SW 1271 (cell line): ENCODE measurements around the gene GALNT10.
"Not testable (repeated sequence)": the region's sequence is repeated elsewhere in the genome, so short reads cannot be mapped to it uniquely, and the experiment has no call there.

Experiments
- DNase-seq, 2 experiments: peaks; one replicate each; lab custom pipeline; 2025; lab: John Stamatoyannopoulos, UW

GALNT10 gene

DNA sequence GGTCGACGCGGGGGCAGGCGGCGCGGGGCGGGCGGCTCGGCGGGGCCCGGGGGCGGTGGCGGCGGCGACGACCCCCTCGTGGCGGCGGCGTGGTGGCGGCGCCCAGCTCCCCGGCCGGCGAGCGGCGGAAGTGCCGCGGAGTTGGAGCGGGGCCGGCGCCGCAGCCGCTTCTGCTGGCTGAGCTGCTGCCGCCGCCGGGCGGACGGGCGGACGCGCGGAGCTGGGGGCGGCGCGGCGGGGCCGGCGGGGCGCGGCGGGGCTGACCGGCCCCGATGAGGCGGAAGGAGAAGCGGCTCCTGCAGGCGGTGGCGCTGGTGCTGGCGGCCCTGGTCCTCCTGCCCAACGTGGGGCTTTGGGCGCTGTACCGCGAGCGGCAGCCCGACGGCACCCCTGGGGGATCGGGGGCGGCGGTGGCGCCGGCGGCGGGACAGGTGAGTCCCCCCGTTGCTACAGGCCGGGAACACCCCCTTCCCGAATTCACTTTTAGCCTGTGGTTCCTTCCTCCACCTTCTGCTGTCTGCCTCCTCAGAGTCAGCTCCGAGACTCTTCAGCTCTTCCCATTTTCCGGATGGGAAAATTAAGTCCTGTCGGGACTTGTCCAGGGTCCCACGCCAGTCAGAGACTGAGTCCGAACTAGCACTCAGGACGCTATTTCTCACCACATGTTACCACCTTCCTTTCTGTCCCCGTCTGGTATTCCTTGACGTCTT lies at the start of gene GALNT10:
Gene GALNT10, plus strand, starts transcription at position 139 of the 710 bp plus-strand sequence. Its CDS starts 134 bp downstream, at position 273.
- DNase-seq, result peak in 1 of 2 experiments; percentile 61

DNA sequence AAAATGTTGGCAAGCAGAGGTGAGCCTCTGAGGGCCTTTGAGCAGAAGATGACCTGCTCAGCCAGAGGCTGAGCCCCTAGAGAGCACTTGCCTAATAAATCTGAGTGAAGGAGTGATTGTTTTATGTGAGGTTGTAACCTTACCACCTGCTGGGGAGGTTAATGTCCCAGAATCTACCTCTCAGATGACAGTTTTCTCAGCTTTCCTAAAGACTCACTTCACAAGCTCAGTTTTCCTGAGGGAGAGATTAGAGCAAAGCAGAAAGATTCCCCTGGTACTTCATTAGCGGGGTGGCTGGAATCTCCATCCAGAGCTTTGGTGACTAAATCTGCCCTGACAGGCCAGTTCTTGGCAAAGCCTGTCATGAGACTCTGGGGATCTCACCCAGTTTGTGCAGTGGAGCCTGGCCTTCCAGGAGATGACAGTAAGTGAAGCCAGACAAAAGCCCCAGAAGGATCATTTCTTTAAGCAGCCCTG lies 48.8 kb upstream of the GALNT10 start:
- no peak for DNase-seq

GRCh38 chr5:154143211-154143641 lies 47.3 kb upstream of the GALNT10 start:
- DNase-seq, result no peak

- no peak for DNase-seq
These were observed 45.3 kb upstream of the GALNT10 start for GRCh38 chr5:154145268-154145667.

GRCh38 chr5:154146409-154146808 lies 44.1 kb upstream of the GALNT10 start:
- no peak for DNase-seq

DNA sequence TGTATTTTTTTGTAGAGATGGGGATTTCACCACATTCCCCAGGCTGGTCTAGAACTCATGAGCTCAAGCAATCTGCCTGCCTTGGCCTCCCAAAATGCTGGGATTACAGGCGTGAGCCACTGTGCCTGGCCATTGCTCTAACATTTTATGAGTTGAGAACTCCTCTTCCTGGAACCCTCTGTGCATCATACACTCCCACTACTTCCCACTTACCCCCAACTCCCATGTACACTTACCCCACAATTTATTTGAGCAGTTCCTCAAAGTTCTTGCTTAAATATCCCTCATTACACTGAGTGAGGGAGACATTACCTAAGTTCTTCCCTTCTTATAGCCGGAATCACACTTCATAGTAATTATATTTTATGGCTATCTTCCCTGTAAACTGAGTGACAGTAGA lies 42.9 kb upstream of the GALNT10 start:
- DNase-seq, result no peak

- DNase-seq, result not testable (repeated sequence)
These were observed 40.1 kb upstream of the GALNT10 start for GRCh38 chr5:154150471-154150870.

DNA sequence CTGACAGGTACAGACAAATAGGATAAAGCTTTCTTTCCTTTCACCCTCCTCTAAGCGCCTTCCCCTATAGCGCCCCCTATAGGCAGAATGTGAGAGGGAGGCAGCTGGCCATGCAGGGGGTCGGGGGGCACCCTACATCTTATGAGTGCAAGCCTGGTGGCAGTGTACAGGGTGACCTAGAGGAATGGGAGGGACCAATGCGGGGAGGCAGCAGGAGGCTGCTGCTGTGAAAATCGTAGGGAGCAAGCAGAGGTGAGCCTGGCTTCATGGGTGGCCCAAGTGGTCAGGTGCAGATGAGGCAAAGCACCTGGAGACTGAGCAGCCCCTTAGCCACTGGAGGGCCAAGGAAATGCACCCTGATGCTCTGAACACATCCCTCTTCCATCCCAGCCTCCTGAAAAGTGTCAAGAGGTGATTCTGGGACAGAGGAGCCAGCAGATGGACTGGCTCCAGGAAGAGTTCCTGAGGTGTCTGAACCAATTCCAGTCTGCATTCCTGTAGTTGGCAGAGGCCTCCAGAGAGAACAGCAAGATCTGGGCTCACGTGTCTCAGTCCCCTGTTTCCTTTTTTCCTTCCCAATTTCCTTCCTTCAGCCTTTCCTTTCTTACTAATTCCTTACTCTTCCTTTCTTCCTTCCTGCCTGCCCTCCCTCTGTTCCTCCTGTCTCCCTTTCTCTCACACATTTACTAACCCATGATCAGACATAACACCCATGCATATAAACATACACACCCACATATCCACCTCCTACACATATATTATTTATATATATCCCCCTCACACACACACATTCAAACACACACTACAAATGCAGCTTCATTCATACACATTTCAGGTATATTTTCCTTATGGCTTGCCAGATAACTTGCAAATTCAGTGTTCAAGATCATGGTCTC lies 32.8 kb upstream of the GALNT10 start:
- no peak for DNase-seq

- no peak for DNase-seq
These were observed 32.2 kb upstream of the GALNT10 start for GRCh38 chr5:154158379-154158737.

GRCh38 chr5:154159343-154159742 lies 31.2 kb upstream of the GALNT10 start:
- DNase-seq, result no peak

DNA sequence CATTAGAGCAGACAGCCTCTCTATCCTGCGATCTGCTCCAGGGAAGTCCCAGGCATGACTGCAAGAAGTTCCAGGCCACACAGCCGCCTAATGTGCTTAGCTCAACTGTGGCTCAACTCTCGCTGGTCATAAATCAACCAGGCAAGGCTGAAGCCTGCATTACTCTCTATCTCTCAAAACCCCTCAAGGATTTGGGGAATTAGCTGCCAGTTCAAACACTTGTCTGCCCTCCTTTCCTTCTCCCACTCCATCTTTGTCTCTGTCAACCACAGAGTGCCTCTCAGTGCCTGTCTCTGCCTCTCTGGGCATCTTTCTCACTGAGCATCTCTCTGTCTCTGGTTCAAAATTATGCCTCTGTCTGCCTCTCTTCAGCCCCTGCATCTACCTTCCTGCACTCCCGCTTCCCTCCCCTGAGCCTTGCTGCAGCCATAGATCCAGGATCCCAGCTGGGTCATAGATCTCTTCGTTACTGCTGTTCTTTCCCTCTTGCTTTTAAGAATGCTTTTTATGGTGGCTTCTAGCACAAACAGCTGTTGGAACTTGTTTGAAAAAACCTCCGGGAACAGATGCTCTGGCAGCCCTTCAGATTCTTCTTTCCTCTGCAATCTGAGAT lies 27.9 kb upstream of the GALNT10 start:
- DNase-seq, result no peak

- no peak for DNase-seq
These were observed 26.9 kb upstream of the GALNT10 start for GRCh38 chr5:154163327-154164248.

DNA sequence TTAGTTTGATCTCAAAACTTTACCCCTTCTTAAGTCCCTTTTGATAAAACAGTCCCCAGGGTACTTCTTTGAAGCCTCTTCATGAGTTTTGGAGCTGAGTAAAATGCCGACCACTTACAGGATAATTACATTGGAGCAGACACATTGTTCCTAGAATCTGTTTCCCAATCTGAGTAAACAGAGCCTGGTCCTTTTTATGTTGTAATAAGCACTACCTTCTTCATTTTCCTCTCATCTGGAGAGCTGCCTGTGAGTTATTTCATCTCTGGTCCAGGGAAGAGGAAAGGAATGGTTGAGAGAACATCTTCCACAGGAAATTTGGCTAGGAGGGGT lies 26.3 kb upstream of the GALNT10 start:
- no peak for DNase-seq

- no peak for DNase-seq
These were observed 24.6 kb upstream of the GALNT10 start for GRCh38 chr5:154165886-154166285.

- no peak for DNase-seq
These were observed 23.4 kb upstream of the GALNT10 start for GRCh38 chr5:154166901-154167791.

DNA sequence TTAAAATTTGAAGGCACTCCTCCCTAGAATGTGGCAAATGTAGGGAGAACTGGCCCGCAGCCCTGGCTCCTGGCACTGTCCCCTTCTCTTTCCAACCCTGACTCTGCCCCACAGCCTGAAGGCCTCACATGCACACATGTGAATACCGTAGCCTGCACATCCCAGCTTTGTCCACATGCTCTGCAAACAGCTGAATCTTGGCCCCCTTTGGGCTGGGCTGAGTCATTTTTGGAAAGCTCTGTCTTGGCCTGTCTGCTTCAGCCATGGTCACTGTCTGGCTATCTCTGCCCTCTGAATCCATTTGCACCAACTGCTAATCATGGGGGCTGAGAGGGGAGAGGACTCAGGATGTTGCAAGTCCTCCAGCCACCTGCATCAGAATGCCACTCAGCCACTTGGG lies 22.1 kb upstream of the GALNT10 start:
- no peak for DNase-seq

DNA sequence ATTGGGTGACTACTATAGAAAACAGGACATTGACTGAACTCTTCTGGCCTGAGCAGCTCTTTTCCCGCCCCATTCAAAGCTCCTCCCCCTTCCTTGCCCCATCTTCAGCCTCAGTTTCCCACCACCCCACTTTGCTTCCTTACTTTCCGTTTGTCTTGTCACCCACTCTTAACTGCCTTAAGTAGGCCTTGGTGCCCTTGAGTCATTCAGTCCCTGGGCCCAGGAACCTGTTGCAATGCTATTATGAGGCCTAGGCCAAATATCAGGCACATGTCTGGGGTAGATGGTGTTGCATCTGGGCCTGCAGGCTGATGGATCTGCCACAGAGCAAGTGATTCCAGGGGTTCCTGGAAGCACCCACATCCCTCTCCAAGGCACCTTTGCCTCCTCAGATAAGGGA lies 17.7 kb upstream of the GALNT10 start:
- DNase-seq, result no peak

- no peak for DNase-seq
These were observed 16.4 kb upstream of the GALNT10 start for GRCh38 chr5:154174091-154174490.

DNA sequence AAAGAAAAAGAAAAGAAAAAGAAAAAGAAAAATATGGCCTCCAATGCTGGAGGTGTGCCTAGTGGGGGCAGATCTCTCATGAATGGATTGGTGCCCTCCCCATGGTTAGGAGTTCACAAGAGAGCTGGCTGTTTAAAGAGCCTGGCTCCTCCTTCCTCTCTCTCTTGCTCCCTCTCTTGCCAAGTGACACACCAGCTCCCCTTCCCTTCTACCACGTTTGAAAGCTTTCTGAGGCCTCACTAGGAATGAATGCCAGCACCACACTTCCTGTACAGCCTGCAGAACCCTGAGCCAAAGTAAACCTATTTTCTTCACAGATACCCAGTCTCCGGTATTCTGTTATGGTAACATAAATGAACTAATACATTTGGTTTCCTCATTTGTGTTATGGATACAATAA lies 14.4 kb upstream of the GALNT10 start:
- DNase-seq, result no peak

DNA sequence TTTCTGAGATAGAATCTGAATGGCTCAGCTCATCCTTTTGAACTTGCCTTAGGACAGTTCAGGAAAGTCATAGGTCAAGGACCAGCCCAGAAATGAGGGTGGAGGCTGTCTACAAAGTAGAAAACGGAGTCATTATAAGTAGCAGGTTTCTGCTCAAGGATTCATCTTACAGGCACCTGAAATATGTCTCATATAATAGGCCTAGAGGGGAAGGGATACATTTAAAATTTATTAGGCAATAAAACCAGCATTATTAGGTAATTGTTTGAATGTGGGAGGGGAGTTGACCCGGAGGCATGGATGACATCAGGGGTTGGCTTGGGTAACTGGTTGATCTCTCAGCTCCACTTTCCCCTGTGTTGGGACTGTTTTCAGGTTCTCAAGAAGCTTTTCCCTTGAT lies 11.9 kb upstream of the GALNT10 start:
- DNase-seq, result no peak
